Motor neuron (in vitro differentiated cells): ENCODE measurements around the gene CD47. TPM values are rescaled to one million over a fixed set of nuclear protein-coding genes. Genes with fewer than 3 reads are reported as not detected.

Experiments
- ATAC-seq, 8 experiments: fragments of 200-7000 bp; cut with Tn5 transposase; replicated peaks in 6 of 8; 2 replicates each; pipeline ENCODE4 v1.8.0; 2021; ENCODE audit warnings: mild to moderate bottlenecking in 8 of 8, moderate library complexity in 8 of 8
- H3K27ac ChIP-seq, 2 donors: fragments of 250-450 bp; sonication (Bioruptor Pico); 2 replicates each; pipeline ENCODE4 v1.9.0; 2021; ENCODE audit warnings: antibody characterized with exemption in 2 of 2, mild to moderate bottlenecking in 2 of 2, moderate library complexity in 1 of 2
- H3K4me1 ChIP-seq, 2 donors: fragments of 250-450 bp; sonication (Bioruptor Pico); replicated peaks in 1 of 2; 2 replicates each; pipeline ENCODE4 v1.6.1; 2021; ENCODE audit warnings: antibody characterized with exemption in 2 of 2, mild to moderate bottlenecking in 2 of 2, moderate library complexity in 1 of 2
- H3K4me3 ChIP-seq, 5 donors: fragments of 250-450 bp; sonication (Bioruptor Pico); 2 replicates each; pipeline ENCODE4 v1.9.0; 2021; ENCODE audit warnings: antibody characterized with exemption in 5 of 5, mild to moderate bottlenecking in 5 of 5, moderate library complexity in 4 of 5
- WGBS, 10 experiments: fragments of 450-650 bp; shearing (Covaris generic); methylation state at CpG; one replicate each; pipeline ENCODE4 v1.0.0; 2022; 5-methylcytosine and 5-hydroxymethylcytosine counted together
- in situ Hi-C, 9 experiments: fragments of 400-800 bp; cut with MboI; loops; one replicate each; pipeline ENCODE4 v1.15.0; 2021; ENCODE audit warnings: low sequenced_read_pairs in 9 of 9, low pct_unique_long_range_greater_than_20kb in 2 of 9; ENCODE audit not compliant: unreplicated experiment in 9 of 9
- total RNA-seq, 8 experiments: library from RNA; unstranded; fragments of 300-600 nt; gene quantifications; 2 replicates each; pipeline versions ENCODE4 v1.2.3 to v1.2.4, GENCODE V29; 2022

Gene CD47
- total RNA-seq, 8 experiments from 2014 or later: 29.5 to 184 (median 77.9) TPM

GRCh38 chr3:108025177-108025576 lies 65.7 kb downstream of the CD47 start:
- peak in 5 of 8 experiments; percentile 25 to 80 (median 65) for ATAC-seq
- Histone ChIP-seq H3K27ac (no peak overlapping the region), H3K4me1 (peaks cover 10 to 26% of the 10 kb centered on the region in 2 donors), H3K4me3 (no peak overlapping the region)
- in situ Hi-C loops: no loop called here
- 10 to 100% (median 40%) methylated on average over 1 to 3 of the region's 3 CpGs; no CpG with 5 or more reads in 1 of the 10 experiments for WGBS, 10 experiments

GRCh38 chr3:108024146-108024850 lies 66.5 kb downstream of the CD47 start:
- WGBS, 10 experiments: 57 to 100% (median 76%) methylated on average over 1 to 6 of the region's 6 CpGs
- ATAC-seq: no peak
- peaks cover 10 to 23% of the 10 kb centered on the region in 2 donors for H3K4me1 ChIP-seq
- in situ Hi-C loops: no loop called here
- no peak overlapping the region for H3K4me3 ChIP-seq
- no peak overlapping the region for H3K27ac ChIP-seq

- ATAC-seq: peak in 1 of 8 experiments; percentile 55
- Histone ChIP-seq H3K4me1 (peaks cover 10 to 14% of the 10 kb centered on the region in 2 donors), H3K4me3 (no peak overlapping the region), H3K27ac (no peak overlapping the region)
- 50 to 100% (median 97%) methylated on average over 1 to 3 of the region's 3 CpGs; no CpG with 5 or more reads in 2 of the 10 experiments for WGBS, 10 experiments
- in situ Hi-C loops: no loop called here
These were observed 68.3 kb downstream of the CD47 start for GRCh38 chr3:108022256-108023150.

- in situ Hi-C loops: no loop called here
- H3K27ac ChIP-seq: no peak overlapping the region
- H3K4me1 ChIP-seq: peaks cover 10 to 14% of the 10 kb centered on the region in 2 donors
- peak in 3 of 8 experiments; percentile 68 to 89 (median 83) for ATAC-seq
- H3K4me3 ChIP-seq: no peak overlapping the region
- WGBS, 10 experiments: 30 to 100% (median 73%) methylated on average over 1 to 2 of the region's 2 CpGs; no CpG with 5 or more reads in 4 of the 10 experiments
These were observed 69.3 kb downstream of the CD47 start for GRCh38 chr3:108021533-108021932.

GRCh38 chr3:108021131-108021530 lies 69.7 kb downstream of the CD47 start:
- no peak overlapping the region for H3K4me3 ChIP-seq
- ATAC-seq: peak in 1 of 8 experiments; percentile 28
- in situ Hi-C loops: no loop called here
- no peak overlapping the region for H3K27ac ChIP-seq
- peaks cover 10 to 14% of the 10 kb centered on the region in 2 donors for H3K4me1 ChIP-seq
- WGBS, 10 experiments: 17 to 75% (median 40%) methylated on average over 1 to 3 of the region's 3 CpGs; no CpG with 5 or more reads in 3 of the 10 experiments

- ATAC-seq: no peak
- 62 to 100% (median 75%) methylated on average over 2 to 7 of the region's 8 CpGs; no CpG with 5 or more reads in 1 of the 10 experiments for WGBS, 10 experiments
- H3K4me3 ChIP-seq: no peak overlapping the region
- H3K27ac ChIP-seq: no peak overlapping the region
- in situ Hi-C loops: no loop called here
- H3K4me1 ChIP-seq: no peaks in the 10 kb centered on the region
These were observed 72.3 kb downstream of the CD47 start for GRCh38 chr3:108018552-108018951.

GRCh38 chr3:108017587-108017986 lies 73.2 kb downstream of the CD47 start:
- 67 to 100% (median 83%) methylated on average over 2 to 4 of the region's 4 CpGs; no CpG with 5 or more reads in 1 of the 10 experiments for WGBS, 10 experiments
- no peak for ATAC-seq

GRCh38 chr3:108014943-108015342 lies 75.9 kb downstream of the CD47 start:
- ATAC-seq: no peak
- Histone ChIP-seq H3K4me1 (no peaks in the 10 kb centered on the region), H3K4me3 (no peak overlapping the region), H3K27ac (no peak overlapping the region)
- 40 to 100% (median 100%) methylated on average over 1 to 2 of the region's 2 CpGs; no CpG with 5 or more reads in 2 of the 10 experiments for WGBS, 10 experiments
- in situ Hi-C loops: no loop called here

More at GRCh38 chr3:108017587-108017986, 73.2 kb downstream of the CD47 start:
- Histone ChIP-seq H3K4me3 (no peak overlapping the region), H3K27ac (no peak overlapping the region), H3K4me1 (no peaks in the 10 kb centered on the region)
- in situ Hi-C loops: no loop called here

GRCh38 chr3:108013141-108014055 lies 77.4 kb downstream of the CD47 start:
- Histone ChIP-seq H3K4me3 (no peak overlapping the region), H3K4me1 (no peaks in the 10 kb centered on the region), H3K27ac (no peak overlapping the region)
- no peak for ATAC-seq
- WGBS, 10 experiments: 61 to 100% (median 86%) methylated on average over 1 to 8 of the region's 8 CpGs
- in situ Hi-C loops: no loop called here

GRCh38 chr3:108012304-108012703 lies 78.5 kb downstream of the CD47 start:
- WGBS, 10 experiments: 77 to 100% (median 91%) methylated on average over 1 to 8 of the region's 8 CpGs; no CpG with 5 or more reads in 1 of the 10 experiments
- no peak for ATAC-seq
- Histone ChIP-seq H3K4me3 (no peak overlapping the region), H3K4me1 (no peaks in the 10 kb centered on the region), H3K27ac (no peak overlapping the region)
- in situ Hi-C loops: no loop called here

- WGBS, 10 experiments: 67 to 81% (median 80%) methylated on average over 1 to 4 of the region's 4 CpGs; no CpG with 5 or more reads in 7 of the 10 experiments
- in situ Hi-C loops: no loop called here
- no peak for ATAC-seq
These were observed 79.2 kb downstream of the CD47 start for GRCh38 chr3:108011616-108012015.

GRCh38 chr3:108008931-108009639 lies 81.7 kb downstream of the CD47 start:
- in situ Hi-C loops: no loop called here
- Histone ChIP-seq H3K4me1 (peaks cover 0 to 5% of the 10 kb centered on the region in 2 donors), H3K27ac (no peak overlapping the region), H3K4me3 (no peak overlapping the region)
- 40 to 100% (median 93%) methylated on average over 1 to 3 of the region's 3 CpGs; no CpG with 5 or more reads in 3 of the 10 experiments for WGBS, 10 experiments
- peak in 2 of 8 experiments; percentile 64 to 72 for ATAC-seq

More at GRCh38 chr3:108011616-108012015, 79.2 kb downstream of the CD47 start:
- Histone ChIP-seq H3K4me1 (no peaks in the 10 kb centered on the region), H3K4me3 (no peak overlapping the region), H3K27ac (no peak overlapping the region)
